Choroid plexus epithelial cell (primary cell): ENCODE data around the gene CECR2.
A peak's percentile ranks its signal among the peaks of the same experiment; 100 is the strongest.

ENCODE experiments used
- DNase-seq: peaks from one replicate; pipeline ENCODE4 v3.0.0-alpha.2; 2010; ENCODE audit warnings: low read depth
- H3K4me3 ChIP-seq: 2 replicates; pipeline ENCODE4 v1.5.1; 2011; ENCODE audit warnings: low read depth, mild to moderate bottlenecking, control low read depth, low read length, moderate library complexity
- CTCF ChIP-seq: conservative IDR thresholded peaks from 2 replicates; pipeline ENCODE4 v1.5.1; 2011; ENCODE audit warnings: low read depth, mild to moderate bottlenecking, control low read depth, inconsistent platforms, low read length, moderate library complexity

Gene CECR2

GRCh38 chr22:17470880-17471500, 101.7 kb downstream of the CECR2 start:
- no peak overlapping the region for H3K4me3 ChIP-seq
- no peak for DNase-seq
- TF ChIP-seq CTCF = no peak

DNA sequence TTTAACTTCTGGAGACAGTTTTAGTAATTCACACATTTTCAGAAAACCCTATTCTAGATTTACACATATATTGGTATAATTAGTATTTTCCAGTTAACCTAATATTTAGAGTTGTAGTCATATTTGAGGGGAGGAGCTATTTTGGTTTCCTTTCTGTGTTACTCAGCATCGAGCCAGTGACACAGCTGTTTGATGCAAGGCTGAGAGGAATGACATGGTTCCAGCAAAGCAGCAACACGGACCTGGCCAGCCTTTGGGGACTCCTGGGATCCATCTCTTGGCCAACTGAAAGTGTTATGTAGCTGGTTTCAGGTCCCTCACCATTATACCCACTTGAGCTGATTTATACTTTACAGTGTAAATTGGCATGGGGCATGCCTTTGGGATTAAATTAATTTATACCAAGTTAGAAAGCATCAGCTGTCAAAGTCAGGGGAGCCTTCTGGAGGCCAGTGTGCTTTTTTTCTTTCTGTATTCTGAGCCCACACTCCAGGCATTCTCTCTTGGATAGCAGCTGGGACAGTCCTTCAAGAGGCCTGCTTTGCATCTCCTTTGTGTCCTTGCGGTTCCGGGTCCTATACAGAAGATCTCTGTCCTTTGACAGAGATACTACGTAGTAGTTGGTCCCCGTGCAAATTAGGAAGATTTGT, 102.8 kb downstream of the CECR2 start:
- DNase-seq = peak; percentile 15
- no peak overlapping the region for H3K4me3 ChIP-seq
- no peak for TF ChIP-seq CTCF

DNA sequence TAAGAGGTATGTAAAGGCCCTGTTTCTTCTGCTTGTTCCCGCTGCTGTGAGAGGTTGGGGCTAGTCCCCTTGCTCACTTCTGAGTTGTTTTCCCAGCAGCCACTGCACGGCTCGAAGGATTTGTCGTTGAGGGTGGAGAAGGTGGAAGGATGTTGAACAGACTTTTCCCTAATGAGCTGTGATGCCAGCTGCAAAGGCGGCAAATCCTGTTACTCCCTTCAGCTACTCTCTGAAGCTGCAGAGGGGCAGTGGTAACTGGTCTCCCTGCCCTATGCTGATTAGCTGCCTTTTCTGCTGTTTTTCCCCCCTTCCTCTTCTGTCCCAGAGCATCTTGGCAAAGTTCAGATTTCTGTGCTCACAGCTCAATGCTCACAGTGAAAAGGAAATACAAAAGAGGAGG, 103.7 kb downstream of the CECR2 start:
- no peak for DNase-seq
- TF ChIP-seq CTCF = no peak
- no peak overlapping the region for H3K4me3 ChIP-seq

DNA sequence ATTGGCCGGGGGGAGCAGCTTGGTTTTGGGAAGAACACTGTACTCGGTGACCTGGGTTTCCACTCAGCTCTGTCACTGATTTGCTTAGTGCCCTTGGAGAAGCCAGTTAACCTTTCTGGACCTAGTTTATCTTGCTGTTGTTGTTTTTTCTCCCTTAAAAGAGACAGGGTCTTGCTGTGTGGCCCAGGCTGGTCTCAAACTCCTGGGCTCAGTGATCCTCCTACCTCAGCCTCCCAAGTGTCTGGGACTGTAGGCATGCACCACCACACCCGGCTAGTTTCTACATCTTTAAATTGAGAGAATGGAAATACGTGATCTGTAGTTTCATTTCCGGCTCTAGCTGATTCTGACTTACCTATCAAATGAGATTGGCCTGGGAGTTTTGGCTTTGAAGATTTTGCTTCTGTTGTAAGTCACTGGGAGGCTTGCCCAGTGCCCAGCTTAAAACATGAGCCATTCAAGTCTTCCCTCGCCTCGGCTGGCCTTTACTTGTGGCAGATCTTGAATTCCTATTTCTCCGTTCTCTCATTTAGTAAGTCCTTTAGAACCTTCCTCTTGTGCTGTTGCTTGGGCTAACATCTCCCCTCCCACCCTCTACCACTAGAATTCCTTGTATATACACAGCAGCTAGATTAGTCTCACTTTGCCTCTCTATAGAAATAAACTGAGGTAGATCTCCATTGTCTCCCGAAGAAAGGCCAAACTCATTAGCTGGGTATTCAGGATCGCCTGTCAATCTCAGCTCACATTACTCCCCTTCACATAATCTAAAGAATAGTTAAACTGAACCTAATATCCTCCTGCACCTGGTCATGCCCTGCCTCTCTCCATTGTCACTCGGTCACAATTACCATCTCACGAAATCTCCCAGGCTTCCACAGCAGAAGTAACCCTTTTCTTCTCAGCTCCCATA, 106.3 kb downstream of the CECR2 start:
- TF ChIP-seq CTCF = no peak
- no peak for DNase-seq

GRCh38 chr22:17476838-17477237, 107.6 kb downstream of the CECR2 start:
- DNase-seq = peak; percentile 14
- TF ChIP-seq CTCF = no peak

More for the DNA sequence above, 106.3 kb downstream of the CECR2 start:
- H3K4me3 ChIP-seq = no peak overlapping the region

GRCh38 chr22:17477391-17477833, 108.2 kb downstream of the CECR2 start:
- DNase-seq = peak; percentile 40
- TF ChIP-seq CTCF = no peak
- H3K4me3 ChIP-seq = peak overlapping the region; percentile 28

More at GRCh38 chr22:17476838-17477237, 107.6 kb downstream of the CECR2 start:
- no peak overlapping the region for H3K4me3 ChIP-seq
